ENCODE results near the gene FJX1.

Gene FJX1

GRCh38 chr11:35626501-35626900, 8.2 kb downstream of the FJX1 start:
- Histone ChIP-seq H3K27me3 (ENCODE audit: control insufficient read depth in 5 of 5, insufficient read depth in 4 of 5, low read length in 5 of 5) (peaks cover 2 to 8% (median 4%) of the 10 kb centered on the region in 5 donors), H3K9me3 (ENCODE audit: control insufficient read depth in 5 of 5, low read length in 5 of 5) (no peaks in the 10 kb centered on the region), H3K36me3 (ENCODE audit: control insufficient read depth in 5 of 5, insufficient read depth in 5 of 5, low read length in 5 of 5) (no peaks in the 10 kb centered on the region), H3K4me1 (ENCODE audit: control insufficient read depth in 5 of 5, insufficient read depth in 5 of 5, low read length in 5 of 5) (peaks cover 0 to 18% (median 7%) of the 10 kb centered on the region in 5 donors), H3K9ac (ENCODE audit: low read length in 5 of 5) (no peak overlapping the region), H3K4me3 (ENCODE audit: low read depth in 1 of 5, low read length in 5 of 5) (no peak overlapping the region), H3K27ac (ENCODE audit: low read depth, low read length) (no peak overlapping the region)

- peaks cover 0 to 2% (median 0%) of the 10 kb centered on the region in 5 donors for H3K9me3 ChIP-seq (ENCODE audit: control insufficient read depth in 5 of 5, low read length in 5 of 5)
- H3K36me3 ChIP-seq (ENCODE audit: control insufficient read depth in 5 of 5, insufficient read depth in 5 of 5, low read length in 5 of 5), result no peaks in the 10 kb centered on the region
- no peak overlapping the region for H3K9ac ChIP-seq (ENCODE audit: low read length in 5 of 5)
- no peak overlapping the region for H3K27ac ChIP-seq (ENCODE audit: low read depth, low read length)
- H3K27me3 ChIP-seq (ENCODE audit: control insufficient read depth in 5 of 5, insufficient read depth in 4 of 5, low read length in 5 of 5), result peaks cover 4 to 14% (median 9%) of the 10 kb centered on the region in 5 donors
- H3K4me1 ChIP-seq (ENCODE audit: control insufficient read depth in 5 of 5, insufficient read depth in 5 of 5, low read length in 5 of 5), result peaks cover 0 to 4% (median 0%) of the 10 kb centered on the region in 5 donors
- no peak overlapping the region for H3K4me3 ChIP-seq (ENCODE audit: low read depth in 1 of 5, low read length in 5 of 5)
Observed at GRCh38 chr11:35629511-35629910, 11.3 kb downstream of the FJX1 start.

- H3K27ac ChIP-seq (ENCODE audit: low read depth, low read length), result no peak overlapping the region
- no peak overlapping the region for H3K4me3 ChIP-seq (ENCODE audit: low read depth in 1 of 5, low read length in 5 of 5)
- peaks cover 0 to 4% (median 0%) of the 10 kb centered on the region in 5 donors for H3K4me1 ChIP-seq (ENCODE audit: control insufficient read depth in 5 of 5, insufficient read depth in 5 of 5, low read length in 5 of 5)
- no peak overlapping the region for H3K9ac ChIP-seq (ENCODE audit: low read length in 5 of 5)
- no peaks in the 10 kb centered on the region for H3K36me3 ChIP-seq (ENCODE audit: control insufficient read depth in 5 of 5, insufficient read depth in 5 of 5, low read length in 5 of 5)
- peaks cover 0 to 2% (median 0%) of the 10 kb centered on the region in 5 donors for H3K9me3 ChIP-seq (ENCODE audit: control insufficient read depth in 5 of 5, low read length in 5 of 5)
- H3K27me3 ChIP-seq (ENCODE audit: control insufficient read depth in 5 of 5, insufficient read depth in 4 of 5, low read length in 5 of 5), result peaks cover 4 to 14% (median 9%) of the 10 kb centered on the region in 5 donors
Observed at GRCh38 chr11:35629914-35630313, 11.7 kb downstream of the FJX1 start.

- Histone ChIP-seq H3K9me3 (ENCODE audit: control insufficient read depth in 5 of 5, low read length in 5 of 5) (peaks cover 0 to 2% (median 0%) of the 10 kb centered on the region in 5 donors), H3K36me3 (ENCODE audit: control insufficient read depth in 5 of 5, insufficient read depth in 5 of 5, low read length in 5 of 5) (no peaks in the 10 kb centered on the region), H3K27ac (ENCODE audit: low read depth, low read length) (no peak overlapping the region), H3K4me1 (ENCODE audit: control insufficient read depth in 5 of 5, insufficient read depth in 5 of 5, low read length in 5 of 5) (peaks cover 0 to 4% (median 0%) of the 10 kb centered on the region in 5 donors), H3K9ac (ENCODE audit: low read length in 5 of 5) (no peak overlapping the region), H3K4me3 (ENCODE audit: low read depth in 1 of 5, low read length in 5 of 5) (no peak overlapping the region), H3K27me3 (ENCODE audit: control insufficient read depth in 5 of 5, insufficient read depth in 4 of 5, low read length in 5 of 5) (peaks cover 4 to 20% (median 6%) of the 10 kb centered on the region in 5 donors)
Observed at GRCh38 chr11:35631891-35632290, 13.6 kb downstream of the FJX1 start.

GRCh38 chr11:35632301-35632700, 14.0 kb downstream of the FJX1 start:
- peaks cover 4 to 20% (median 6%) of the 10 kb centered on the region in 5 donors for H3K27me3 ChIP-seq (ENCODE audit: control insufficient read depth in 5 of 5, insufficient read depth in 4 of 5, low read length in 5 of 5)
- peaks cover 0 to 2% (median 0%) of the 10 kb centered on the region in 5 donors for H3K9me3 ChIP-seq (ENCODE audit: control insufficient read depth in 5 of 5, low read length in 5 of 5)

GRCh38 chr11:35633827-35634423, 15.7 kb downstream of the FJX1 start:
- H3K27me3 ChIP-seq (ENCODE audit: control insufficient read depth in 5 of 5, insufficient read depth in 4 of 5, low read length in 5 of 5), result peaks cover 4 to 23% (median 6%) of the 10 kb centered on the region in 5 donors
- peaks cover 0 to 4% (median 0%) of the 10 kb centered on the region in 5 donors for H3K4me1 ChIP-seq (ENCODE audit: control insufficient read depth in 5 of 5, insufficient read depth in 5 of 5, low read length in 5 of 5)
- H3K27ac ChIP-seq (ENCODE audit: low read depth, low read length), result no peak overlapping the region
- no peak overlapping the region for H3K9ac ChIP-seq (ENCODE audit: low read length in 5 of 5)
- H3K4me3 ChIP-seq (ENCODE audit: low read depth in 1 of 5, low read length in 5 of 5), result no peak overlapping the region
- H3K9me3 ChIP-seq (ENCODE audit: control insufficient read depth in 5 of 5, low read length in 5 of 5), result peaks cover 0 to 2% (median 0%) of the 10 kb centered on the region in 5 donors
- no peaks in the 10 kb centered on the region for H3K36me3 ChIP-seq (ENCODE audit: control insufficient read depth in 5 of 5, insufficient read depth in 5 of 5, low read length in 5 of 5)

More at GRCh38 chr11:35632301-35632700, 14.0 kb downstream of the FJX1 start:
- Histone ChIP-seq H3K9ac (ENCODE audit: low read length in 5 of 5) (no peak overlapping the region), H3K36me3 (ENCODE audit: control insufficient read depth in 5 of 5, insufficient read depth in 5 of 5, low read length in 5 of 5) (no peaks in the 10 kb centered on the region), H3K4me3 (ENCODE audit: low read depth in 1 of 5, low read length in 5 of 5) (no peak overlapping the region), H3K27ac (ENCODE audit: low read depth, low read length) (no peak overlapping the region), H3K4me1 (ENCODE audit: control insufficient read depth in 5 of 5, insufficient read depth in 5 of 5, low read length in 5 of 5) (peaks cover 0 to 4% (median 0%) of the 10 kb centered on the region in 5 donors)

GRCh38 chr11:35635933-35636332, 17.7 kb downstream of the FJX1 start:
- no peak overlapping the region for H3K9ac ChIP-seq (ENCODE audit: low read length in 5 of 5)
- H3K27ac ChIP-seq (ENCODE audit: low read depth, low read length), result no peak overlapping the region
- H3K36me3 ChIP-seq (ENCODE audit: control insufficient read depth in 5 of 5, insufficient read depth in 5 of 5, low read length in 5 of 5), result no peaks in the 10 kb centered on the region
- H3K4me1 ChIP-seq (ENCODE audit: control insufficient read depth in 5 of 5, insufficient read depth in 5 of 5, low read length in 5 of 5), result no peaks in the 10 kb centered on the region
- peaks cover 0 to 2% (median 0%) of the 10 kb centered on the region in 5 donors for H3K9me3 ChIP-seq (ENCODE audit: control insufficient read depth in 5 of 5, low read length in 5 of 5)
- H3K27me3 ChIP-seq (ENCODE audit: control insufficient read depth in 5 of 5, insufficient read depth in 4 of 5, low read length in 5 of 5), result peaks cover 0 to 17% (median 6%) of the 10 kb centered on the region in 5 donors
- H3K4me3 ChIP-seq (ENCODE audit: low read depth in 1 of 5, low read length in 5 of 5), result no peak overlapping the region

GRCh38 chr11:35639591-35640179, 21.4 kb downstream of the FJX1 start:
- Histone ChIP-seq H3K36me3 (ENCODE audit: control insufficient read depth in 5 of 5, insufficient read depth in 5 of 5, low read length in 5 of 5) (no peaks in the 10 kb centered on the region), H3K9me3 (ENCODE audit: control insufficient read depth in 5 of 5, low read length in 5 of 5) (no peaks in the 10 kb centered on the region), H3K27me3 (ENCODE audit: control insufficient read depth in 5 of 5, insufficient read depth in 4 of 5, low read length in 5 of 5) (peaks cover 0 to 10% (median 3%) of the 10 kb centered on the region in 5 donors)

GRCh38 chr11:35641171-35641897, 23.1 kb downstream of the FJX1 start:
- Histone ChIP-seq H3K4me1 (ENCODE audit: control insufficient read depth in 5 of 5, insufficient read depth in 5 of 5, low read length in 5 of 5) (peaks cover 0 to 8% (median 0%) of the 10 kb centered on the region in 5 donors), H3K4me3 (ENCODE audit: low read depth in 1 of 5, low read length in 5 of 5) (no peak overlapping the region), H3K9ac (ENCODE audit: low read length in 5 of 5) (no peak overlapping the region), H3K36me3 (ENCODE audit: control insufficient read depth in 5 of 5, insufficient read depth in 5 of 5, low read length in 5 of 5) (no peaks in the 10 kb centered on the region), H3K27ac (ENCODE audit: low read depth, low read length) (no peak overlapping the region), H3K27me3 (ENCODE audit: control insufficient read depth in 5 of 5, insufficient read depth in 4 of 5, low read length in 5 of 5) (peaks cover 0 to 4% (median 0%) of the 10 kb centered on the region in 5 donors), H3K9me3 (ENCODE audit: control insufficient read depth in 5 of 5, low read length in 5 of 5) (no peaks in the 10 kb centered on the region)

More at GRCh38 chr11:35639591-35640179, 21.4 kb downstream of the FJX1 start:
- Histone ChIP-seq H3K27ac (ENCODE audit: low read depth, low read length) (no peak overlapping the region), H3K4me1 (ENCODE audit: control insufficient read depth in 5 of 5, insufficient read depth in 5 of 5, low read length in 5 of 5) (peaks cover 0 to 8% (median 0%) of the 10 kb centered on the region in 5 donors), H3K4me3 (ENCODE audit: low read depth in 1 of 5, low read length in 5 of 5) (no peak overlapping the region), H3K9ac (ENCODE audit: low read length in 5 of 5) (no peak overlapping the region)

GRCh38 chr11:35641964-35642363, 23.7 kb downstream of the FJX1 start:
- no peak overlapping the region for H3K9ac ChIP-seq (ENCODE audit: low read length in 5 of 5)
- no peaks in the 10 kb centered on the region for H3K9me3 ChIP-seq (ENCODE audit: control insufficient read depth in 5 of 5, low read length in 5 of 5)
- peaks cover 0 to 8% (median 0%) of the 10 kb centered on the region in 5 donors for H3K4me1 ChIP-seq (ENCODE audit: control insufficient read depth in 5 of 5, insufficient read depth in 5 of 5, low read length in 5 of 5)
- no peaks in the 10 kb centered on the region for H3K36me3 ChIP-seq (ENCODE audit: control insufficient read depth in 5 of 5, insufficient read depth in 5 of 5, low read length in 5 of 5)
- H3K4me3 ChIP-seq (ENCODE audit: low read depth in 1 of 5, low read length in 5 of 5), result no peak overlapping the region
- H3K27me3 ChIP-seq (ENCODE audit: control insufficient read depth in 5 of 5, insufficient read depth in 4 of 5, low read length in 5 of 5), result peaks cover 0 to 4% (median 0%) of the 10 kb centered on the region in 5 donors
- no peak overlapping the region for H3K27ac ChIP-seq (ENCODE audit: low read depth, low read length)
